NCI-H187 treated with DMSO at 0.1 percent for 48 hours (cell line): Measurements from ENCODE around the gene PET100.

Experiments
- DNase-seq: peaks from one replicate; lab custom pipeline; 2025; lab: John Stamatoyannopoulos, UW

Gene PET100

DNA sequence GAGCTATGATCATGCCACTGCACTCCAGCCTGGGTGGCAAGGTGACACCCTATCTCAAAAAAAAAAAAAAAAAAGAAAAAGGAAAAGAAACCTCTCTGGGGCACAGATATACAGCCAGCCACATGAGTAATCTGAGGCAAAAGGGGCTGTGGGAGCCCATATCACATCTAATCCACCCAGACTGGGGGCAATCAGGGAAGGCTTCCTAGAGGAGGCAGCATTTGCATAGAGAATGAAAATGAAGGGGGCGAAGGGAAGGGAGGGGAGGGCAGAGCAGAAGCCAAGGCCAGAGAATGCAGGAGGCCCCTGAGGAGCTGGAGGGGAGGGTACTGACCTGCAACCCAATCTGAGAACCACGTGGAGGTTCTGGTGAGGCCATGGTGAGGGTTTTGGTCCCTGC, 20.6 kb downstream of the PET100 start:
- DNase-seq: no peak

DNA sequence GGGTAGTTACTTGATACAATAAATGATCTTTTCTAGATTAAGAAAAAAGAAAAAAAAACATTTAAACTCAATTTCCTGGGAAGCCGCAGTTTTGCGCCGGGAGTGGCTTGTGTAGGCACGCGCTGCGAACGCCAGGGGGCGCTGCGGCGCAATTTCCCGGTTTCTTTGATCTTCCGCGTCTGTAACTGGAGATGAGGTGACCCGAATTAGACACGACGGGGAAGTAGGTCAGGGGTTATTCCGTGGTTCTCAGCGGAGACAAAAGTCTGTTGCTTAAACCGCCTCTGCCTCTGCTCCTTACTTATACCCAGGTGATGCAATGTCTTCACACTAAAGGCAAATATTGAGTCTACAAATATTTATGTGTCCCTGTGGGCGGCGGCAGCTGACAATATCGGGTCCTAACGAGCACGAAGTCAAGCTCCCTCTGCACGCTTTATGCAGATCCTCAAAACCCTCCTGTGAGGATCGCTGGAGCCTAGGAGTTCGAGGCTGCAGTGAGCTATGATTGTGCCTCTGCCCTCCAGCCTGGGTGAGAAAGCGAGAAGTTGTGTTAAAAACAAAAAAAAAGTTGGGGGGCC, 22.6 kb downstream of the PET100 start:
- no peak for DNase-seq

DNA sequence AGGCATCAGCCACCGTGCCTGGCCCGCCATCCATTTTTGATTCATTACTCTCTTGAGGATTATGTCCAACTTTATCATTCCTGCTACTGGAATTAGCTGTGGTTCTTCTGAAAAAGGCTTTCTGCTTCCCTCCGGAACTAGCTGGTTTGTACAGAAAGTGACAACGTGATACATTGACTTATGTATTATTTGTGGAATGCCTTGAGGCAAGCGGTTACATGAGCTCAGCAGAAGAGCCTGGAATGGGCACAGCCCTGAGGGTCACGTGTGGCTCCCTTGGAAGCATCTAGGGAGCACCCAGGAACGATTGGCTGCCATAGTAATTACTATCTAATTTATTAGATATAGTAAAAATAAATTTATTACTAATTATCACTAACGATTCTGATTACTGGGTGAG, 24.8 kb downstream of the PET100 start:
- no peak for DNase-seq

DNA sequence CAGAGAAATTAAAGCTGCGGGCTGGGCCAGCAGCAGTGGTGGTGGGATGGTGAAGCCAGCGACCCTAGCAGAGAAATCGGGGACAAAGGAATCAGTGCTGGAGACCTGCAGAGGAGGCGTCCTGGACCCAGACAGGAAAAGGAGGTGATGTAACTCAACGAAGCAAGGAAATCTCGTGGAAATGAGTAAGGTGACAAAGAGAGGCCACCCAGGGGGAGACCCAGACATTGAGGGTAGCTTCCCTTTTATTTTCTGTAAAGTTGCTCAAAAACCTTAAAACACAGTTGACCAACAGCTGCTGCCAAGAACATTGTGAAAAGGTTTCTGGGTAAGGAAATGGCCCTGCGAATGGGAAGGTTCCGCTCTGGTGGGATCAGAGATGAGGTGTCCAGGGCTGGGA, 26.0 kb downstream of the PET100 start:
- DNase-seq: no peak

DNA sequence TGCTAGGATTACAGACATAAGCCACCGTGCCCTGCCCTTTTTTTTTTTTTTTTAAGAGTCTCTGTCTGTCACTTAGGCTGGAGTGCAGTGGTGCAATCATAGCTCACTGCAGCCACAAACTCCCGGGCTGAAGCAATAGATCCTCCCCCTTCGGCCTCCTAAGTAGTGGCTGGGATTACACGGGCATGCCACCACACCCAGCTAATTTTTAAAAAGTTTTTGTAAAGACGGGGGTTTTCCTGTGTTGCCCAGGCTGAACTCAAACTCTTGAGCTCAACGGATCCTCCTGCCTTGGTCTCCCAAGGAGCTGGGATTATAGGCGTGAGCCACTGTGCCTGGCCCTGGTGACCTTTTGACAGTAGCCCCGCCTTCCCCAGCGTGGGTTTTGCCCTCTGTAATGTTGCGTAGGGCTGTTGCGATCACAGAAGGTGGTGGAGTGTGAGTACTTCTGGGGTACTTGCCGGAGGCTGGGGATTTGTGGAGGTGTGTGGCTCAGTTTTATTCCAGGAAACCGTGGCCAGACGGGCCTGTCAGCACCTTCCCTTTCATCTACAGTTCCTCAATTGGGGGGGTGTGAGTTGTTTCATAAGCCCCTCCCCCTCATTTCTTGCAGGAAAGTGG, 27.6 kb downstream of the PET100 start:
- no peak for DNase-seq

DNA sequence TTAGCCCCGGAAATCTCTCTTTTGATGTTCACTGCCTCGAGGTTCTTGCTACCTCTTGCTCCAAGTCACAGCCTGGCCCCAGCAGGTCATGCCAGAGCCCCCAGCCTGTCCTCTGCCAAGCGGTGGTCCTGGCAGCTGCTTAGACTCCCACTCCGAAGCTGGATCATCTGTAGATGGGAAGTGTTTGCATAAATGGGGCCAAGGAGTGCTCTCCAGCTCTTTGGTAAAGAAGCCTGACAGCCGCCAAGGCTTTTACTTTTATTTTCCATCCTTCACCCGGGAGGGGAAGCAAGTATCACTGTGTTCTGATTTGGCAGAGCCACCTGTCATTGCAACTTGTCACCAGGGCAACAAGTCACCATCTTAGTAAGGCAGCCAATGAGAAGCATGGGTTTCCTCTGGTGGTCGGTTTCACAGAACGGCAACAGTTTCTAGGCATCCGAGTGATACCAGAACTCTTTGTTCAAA, 28.7 kb downstream of the PET100 start:
- no peak for DNase-seq

DNA sequence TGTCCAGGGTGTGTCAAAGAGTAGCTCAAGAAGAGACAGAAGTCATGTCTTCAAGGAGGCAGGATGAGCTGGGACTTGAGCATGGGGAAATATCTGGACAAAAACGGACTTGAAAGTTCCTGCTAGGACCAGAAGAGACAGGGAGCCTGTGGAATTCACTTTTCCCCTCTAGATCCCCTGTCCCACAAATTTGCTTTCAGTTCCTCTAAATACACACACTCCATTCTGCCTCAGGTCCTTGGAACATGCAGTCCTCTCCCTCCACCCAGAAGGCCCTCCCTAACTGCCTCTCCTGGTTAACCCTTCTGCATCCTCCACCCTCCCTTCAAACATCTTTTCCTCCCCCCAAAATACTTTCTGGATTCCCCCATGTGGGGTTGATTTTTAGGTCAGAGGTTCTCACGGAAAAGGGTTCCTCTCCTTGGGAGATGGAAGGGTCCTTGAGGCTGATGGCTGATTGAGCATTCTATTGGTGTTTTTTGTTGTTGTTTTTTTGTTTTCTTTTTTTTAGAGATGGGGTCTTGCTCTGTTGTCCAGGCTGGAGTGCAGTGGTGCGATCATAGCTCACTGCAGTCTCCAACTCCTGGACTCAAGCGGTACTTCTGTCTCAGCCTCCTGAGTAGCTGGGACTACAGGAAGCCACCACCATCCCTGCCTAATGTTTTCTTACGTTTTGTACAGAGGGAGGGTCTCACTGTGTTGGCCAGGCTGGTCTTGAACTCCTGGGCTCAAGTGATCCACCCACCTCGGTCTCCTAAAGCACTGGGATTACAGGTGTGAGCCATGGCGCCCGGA, 32.3 kb downstream of the PET100 start:
- DNase-seq: no peak

DNA sequence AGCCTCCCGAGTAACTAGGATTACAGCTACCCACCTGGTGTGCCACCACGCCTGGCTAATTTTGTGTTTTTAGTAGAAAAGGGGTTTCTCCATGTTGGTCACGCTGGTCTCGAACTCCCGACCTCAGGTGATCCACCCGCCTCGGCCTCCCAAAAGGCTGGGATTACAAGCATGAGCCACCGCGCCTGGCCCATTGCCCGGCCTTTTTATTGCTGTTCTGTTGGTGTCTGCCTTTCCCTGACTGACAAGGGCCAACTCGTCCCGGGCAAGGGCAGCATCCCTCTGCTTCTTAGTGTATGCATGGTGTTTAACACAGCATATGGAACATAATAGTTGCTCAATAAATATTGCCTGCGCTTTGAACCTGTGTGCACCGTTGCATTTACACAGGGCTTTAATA, 33.1 kb downstream of the PET100 start:
- DNase-seq: no peak

DNA sequence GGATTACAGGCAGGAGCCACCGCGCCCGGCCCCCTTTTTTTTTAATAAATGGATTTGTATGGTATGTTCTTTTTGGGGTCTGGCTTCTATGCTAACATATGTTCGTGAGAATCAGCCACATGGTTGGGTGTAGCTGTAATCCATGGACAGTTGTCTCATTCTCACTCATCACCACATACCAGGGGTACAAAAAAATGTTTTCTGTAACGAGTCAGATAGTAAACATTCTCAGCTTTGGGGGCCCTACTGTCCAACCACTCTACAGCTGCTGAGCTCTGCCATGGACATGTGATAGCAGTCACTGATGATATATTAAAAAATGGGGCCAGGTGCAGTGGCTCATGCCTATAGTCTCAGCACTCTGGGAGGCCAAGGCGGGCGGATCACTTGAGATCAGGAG, 34.1 kb downstream of the PET100 start:
- no peak for DNase-seq

DNA sequence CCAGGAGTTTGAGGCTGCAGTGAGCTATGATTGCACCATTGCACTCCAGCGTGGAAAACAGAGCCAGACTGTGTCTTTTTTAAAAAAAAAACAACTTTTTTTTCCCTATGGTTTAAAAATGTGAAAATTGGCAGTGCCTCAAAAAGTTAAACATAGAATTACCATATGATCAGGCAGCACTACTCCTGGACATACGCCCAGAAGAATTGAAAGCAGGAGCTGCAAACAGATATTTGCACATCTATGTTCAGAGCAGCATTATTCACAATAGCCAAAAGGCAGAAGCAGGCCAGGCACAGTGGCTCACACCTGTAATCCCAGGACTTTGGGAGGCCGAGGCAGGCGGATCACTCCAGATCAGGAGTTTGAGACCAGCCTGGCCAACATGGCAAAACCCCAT, 35.5 kb downstream of the PET100 start:
- no peak for DNase-seq

DNA sequence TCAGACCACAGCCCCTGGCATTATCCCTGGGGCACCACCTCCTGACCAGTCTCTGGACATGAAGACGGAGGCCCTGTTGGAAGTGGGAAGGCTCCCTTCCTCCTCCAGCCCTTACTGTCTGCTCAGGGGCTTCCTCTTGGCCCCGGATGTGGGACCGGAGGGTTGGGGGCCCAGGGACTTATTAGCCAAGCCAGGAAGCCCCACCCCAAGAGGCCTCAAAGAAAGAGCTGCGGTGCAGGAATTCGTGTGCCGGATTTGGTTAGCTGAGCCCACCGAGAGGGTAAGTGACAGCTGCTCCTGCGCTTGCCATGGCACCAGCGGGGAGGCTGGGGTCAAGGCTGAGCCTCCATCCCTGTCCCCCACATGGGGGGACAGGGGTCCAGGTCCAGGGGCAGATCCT, 39.2 kb downstream of the PET100 start, which contains the start of gene RETN:
TSS of gene RETN (plus strand) at position 208 of the 400 bp plus-strand sequence. CDS start 278 bp downstream, outside the sequence.
- no peak for DNase-seq

DNA sequence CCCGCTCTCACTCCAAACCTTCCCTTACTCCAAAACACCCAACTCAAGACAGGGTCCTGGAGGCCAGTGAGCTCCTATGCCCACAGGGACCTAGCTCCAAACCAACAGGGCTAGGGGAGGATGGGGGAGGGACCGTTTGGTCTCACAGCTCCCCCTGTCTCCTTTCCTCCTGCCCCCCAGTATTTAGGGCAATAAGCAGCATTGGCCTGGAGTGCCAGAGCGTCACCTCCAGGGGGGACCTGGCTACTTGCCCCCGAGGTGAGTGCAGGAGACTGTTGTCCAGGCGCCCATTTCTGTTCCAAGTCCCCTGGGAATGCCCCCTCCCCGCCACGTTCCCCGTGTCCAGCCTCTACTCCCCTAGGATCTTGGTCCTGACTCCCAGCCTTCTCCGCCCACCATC, 40.0 kb downstream of the PET100 start:
- DNase-seq: no peak

DNA sequence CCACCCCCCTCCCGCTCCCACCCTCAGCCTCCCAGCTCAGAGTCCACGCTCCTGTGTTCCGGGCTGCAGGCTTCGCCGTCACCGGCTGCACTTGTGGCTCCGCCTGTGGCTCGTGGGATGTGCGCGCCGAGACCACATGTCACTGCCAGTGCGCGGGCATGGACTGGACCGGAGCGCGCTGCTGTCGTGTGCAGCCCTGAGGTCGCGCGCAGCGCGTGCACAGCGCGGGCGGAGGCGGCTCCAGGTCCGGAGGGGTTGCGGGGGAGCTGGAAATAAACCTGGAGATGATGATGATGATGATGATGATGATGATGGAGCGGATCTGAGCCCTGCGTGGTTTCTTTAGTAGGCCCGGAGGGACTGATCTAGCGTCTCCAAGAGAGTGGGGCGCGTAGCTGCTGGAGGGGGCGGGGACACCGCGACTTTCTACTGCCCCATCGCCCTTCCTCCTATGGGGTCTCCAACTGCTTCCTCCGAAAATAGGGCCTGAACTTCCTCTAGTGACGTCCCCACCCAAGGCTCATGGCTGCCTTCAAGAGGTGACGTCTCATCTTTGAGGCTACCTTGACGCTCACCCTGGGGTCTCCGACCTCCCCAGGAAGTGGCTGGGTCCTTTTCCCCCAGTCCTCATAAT, 40.7 kb downstream of the PET100 start:
- no peak for DNase-seq

DNA sequence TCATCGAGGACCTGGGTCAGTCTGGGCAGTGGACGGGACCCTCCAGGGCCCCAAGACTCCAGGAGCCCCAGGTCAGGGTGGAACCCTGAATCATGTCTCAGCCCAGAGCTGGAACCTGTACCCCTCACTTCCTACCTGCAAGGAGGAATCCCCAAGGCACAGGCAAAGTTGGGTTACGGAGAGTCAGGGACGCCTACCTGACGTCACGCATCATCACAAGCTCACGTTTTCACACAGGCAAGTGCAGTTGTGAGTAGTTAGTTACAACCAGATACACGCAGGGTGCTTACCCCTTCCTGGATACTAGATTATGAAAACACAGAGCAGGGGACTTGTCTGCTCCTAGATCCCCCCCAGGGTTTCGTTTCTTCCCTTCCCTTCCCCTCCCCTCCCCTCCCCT, 41.2 kb downstream of the PET100 start:
- no peak for DNase-seq

DNA sequence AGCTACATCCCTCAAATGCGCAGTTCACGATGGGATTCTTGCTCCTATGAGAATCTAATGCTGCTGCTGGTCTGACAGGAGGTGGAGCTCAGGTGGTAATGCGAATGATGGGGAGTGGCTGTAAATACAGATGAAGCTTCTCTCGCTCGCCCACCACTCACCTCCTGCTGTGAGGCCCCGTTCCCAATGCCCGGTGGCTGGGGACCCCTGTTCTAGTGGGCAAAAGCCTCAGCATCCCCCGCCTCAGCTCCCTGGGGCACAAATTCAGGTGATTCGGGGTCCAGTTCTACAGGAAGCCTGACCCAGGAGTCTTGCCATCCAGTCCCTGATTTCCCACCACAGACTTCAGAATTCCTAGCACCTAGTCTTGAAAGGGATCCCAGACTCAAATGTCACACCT, 42.9 kb downstream of the PET100 start:
- DNase-seq: no peak

DNA sequence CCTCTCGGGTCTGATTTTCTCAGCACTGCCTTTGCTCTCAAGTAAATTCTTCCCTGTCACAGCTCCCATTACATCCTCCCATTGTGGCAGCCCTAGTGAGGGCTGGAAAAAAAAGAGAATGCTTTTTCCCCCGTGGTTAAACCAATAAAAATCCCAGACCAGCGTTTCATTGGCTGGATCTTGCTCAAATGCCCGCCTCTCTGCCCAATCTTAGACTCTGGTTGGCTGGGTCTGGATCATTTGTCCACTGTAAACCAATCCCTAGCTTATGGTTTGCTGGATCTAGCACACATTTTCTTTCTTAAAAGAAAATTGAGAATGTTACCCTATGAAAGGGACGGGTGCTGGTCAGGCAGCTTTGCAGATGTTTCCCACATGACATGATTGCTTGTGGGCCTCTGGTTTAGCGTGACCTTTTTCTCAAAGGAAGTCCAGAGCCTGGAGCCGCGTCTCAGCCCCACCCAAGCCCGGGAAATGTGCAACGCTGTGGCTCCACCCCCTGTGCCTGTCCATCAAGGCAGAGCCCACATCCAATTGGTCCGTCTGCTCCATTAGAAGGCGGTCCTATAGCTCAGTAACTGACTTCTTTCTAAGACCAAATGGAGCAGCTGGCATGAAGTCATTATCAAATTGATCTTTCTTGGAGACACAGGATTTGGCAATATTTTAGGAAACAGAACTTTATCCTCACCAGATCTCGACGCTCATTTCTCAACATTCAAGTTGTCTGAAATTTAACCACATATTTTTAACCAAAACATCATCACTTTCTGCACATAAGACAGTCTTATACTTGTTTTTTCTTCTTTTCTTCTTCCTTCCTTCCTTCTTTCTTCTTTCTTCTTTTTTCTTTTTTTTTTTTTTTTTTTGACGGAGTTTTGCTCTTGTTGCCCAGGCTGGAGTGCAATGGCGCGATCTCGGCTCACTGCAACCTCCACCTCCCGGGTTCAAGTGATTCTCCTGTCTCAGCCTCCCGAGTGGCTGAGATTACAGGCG, 44.7 kb downstream of the PET100 start:
- no peak for DNase-seq

DNA sequence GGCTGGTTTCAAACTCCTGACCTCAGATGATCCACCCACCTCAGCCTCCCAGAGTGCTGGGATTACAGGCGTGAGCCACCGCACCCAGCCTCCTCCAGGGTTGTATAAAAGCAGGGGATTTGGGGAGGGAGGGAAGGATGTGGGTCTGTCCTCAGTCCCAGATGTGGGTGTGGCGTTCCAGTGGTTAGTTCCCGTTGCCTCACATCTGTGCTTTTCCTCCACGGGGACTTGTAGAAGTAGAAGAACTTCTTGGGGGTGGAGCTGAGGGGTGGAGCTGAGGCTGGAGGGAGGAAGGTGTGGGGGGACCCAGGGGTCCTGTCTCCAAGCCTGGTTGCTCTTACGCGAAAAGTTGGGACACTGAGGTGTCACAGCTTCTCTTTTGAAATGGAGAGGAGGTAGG, 46.8 kb downstream of the PET100 start:
- DNase-seq: no peak

DNA sequence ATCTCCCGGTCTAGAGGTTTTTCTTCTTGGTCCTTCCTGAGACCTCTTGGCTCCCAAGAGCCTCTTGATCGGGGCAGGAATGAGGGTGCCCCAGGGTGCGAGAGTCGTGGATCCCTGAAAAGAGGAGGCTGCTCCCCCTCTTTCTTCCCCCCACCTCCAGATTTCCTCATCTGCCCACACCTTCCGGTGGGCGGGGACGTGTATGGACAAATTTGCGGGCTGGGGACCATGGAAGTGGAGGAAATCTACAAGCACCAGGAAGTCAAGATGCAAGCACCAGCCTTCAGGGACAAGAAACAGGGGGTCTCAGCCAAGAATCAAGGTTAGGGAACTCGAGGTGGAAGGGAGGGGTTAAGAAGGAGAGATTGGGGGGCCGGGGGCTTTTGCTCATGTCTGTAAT, 47.3 kb downstream of the PET100 start, which contains the start of gene MCEMP1:
TSS of gene MCEMP1 (plus strand) at position 237 of the 400 bp plus-strand sequence. CDS start at position 268, 31 bp downstream.
- DNase-seq: no peak

DNA sequence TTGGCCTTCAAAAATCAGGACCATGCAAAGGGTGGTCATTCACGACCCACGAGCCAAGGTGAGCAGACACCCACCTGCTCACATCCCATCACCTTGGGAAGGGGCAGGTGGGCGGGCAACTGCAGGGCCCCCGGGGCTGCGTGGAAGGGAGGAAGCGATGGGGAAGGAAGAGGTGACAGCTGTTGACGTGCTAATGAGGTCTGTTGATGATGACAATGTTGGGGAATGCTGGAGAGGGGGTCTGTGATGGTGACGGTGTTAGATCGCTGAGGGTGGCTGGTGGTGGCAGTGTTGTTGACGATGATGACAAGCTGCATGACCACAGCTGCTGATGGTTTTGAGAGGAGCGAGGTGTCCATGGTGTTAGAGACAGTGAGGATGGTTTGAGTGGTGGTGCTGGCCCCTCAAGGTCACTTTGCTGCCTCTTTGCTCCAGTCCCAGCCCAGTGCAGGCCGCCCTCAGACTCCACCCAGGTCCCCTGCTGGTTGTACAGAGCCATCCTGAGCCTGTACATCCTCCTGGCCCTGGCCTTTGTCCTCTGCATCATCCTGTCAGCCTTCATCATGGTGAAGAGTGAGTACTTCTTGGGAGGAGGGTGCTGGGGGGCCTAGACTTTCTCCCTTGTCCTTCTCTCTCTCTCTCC, 48.2 kb downstream of the PET100 start:
- DNase-seq: no peak

DNA sequence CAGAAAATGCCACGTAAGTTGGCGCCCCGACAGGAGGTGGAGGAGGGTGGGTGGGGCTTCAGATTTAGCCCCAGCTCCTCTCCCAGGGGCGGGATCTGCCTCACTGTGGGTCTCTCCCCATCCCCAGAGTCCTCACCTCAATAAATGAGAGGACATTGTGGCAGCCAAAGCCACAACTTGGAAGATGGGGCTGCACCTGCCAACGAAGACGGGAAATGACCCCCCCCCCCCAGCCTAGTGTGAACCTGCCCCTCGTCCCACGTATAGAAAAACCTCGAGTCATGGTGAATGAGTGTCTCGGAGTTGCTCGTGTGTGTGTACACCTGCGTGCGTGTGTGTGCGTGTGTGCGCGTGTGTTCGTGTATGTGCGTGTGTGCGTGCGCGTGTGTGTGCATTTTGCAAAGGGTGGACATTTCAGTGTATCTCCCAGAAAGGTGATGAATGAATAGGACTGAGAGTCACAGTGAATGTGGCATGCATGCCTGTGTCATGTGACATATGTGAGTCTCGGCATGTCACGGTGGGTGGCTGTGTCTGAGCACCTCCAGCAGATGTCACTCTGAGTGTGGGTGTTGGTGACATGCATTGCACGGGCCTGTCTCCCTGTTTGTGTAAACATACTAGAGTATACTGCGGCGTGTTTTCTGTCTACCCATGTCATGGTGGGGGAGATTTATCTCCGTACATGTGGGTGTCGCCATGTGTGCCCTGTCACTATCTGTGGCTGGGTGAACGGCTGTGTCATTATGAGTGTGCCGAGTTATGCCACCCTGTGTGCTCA, 49.6 kb downstream of the PET100 start:
- no peak for DNase-seq
